Measurements from ENCODE around the gene RAET1E. TPM values are rescaled to one million over a fixed set of nuclear protein-coding genes. Genes with fewer than 3 reads are reported as not detected.

RAET1E gene
- total RNA-seq, 1 donor from 2014 or later = 27.5 TPM

DNA sequence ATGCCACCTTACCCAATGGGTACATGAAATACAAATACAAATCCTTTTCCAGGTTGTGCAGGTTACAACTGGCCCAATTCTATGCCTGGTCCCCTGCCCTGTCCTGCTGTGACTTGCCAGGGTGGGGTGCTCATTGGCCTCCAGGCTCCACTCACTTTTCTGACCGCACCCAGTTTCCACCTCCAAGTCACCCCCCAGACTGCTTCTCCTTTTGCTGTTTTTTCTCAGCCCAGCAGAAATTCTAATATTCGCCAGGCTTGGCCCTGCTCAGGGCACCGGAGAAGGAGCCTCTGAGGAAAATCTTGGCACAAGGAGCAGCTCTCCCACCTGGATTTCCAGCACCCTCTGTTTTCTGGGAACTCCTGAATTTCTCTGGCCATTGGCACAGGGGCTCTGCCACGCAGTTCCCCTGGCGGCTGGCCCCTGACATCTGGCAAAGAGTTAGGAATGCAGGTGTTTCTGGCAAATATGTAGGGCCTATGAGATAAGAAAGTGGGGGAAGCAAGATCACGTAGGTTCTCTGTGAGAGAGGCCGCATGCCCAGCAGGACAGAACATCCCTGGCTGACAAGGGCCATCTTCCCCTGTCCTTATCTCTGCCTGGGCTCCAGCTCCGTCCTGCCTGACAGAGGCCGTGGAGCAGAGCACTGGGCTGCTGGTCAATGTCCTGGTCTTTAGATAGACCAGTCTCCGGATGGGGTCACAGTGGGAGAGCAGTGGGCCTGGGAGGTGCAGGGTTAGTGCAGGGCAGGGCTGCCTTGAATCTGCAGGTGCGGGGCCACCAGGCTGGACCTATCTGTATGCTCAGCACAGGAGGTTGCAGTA, 2.9 kb upstream of the RAET1E start:
- no peaks in the 10 kb centered on the region for H3K27me3 ChIP-seq
- no peaks in the 10 kb centered on the region for H3K36me3 ChIP-seq
- TF ChIP-seq, protein P1, sequence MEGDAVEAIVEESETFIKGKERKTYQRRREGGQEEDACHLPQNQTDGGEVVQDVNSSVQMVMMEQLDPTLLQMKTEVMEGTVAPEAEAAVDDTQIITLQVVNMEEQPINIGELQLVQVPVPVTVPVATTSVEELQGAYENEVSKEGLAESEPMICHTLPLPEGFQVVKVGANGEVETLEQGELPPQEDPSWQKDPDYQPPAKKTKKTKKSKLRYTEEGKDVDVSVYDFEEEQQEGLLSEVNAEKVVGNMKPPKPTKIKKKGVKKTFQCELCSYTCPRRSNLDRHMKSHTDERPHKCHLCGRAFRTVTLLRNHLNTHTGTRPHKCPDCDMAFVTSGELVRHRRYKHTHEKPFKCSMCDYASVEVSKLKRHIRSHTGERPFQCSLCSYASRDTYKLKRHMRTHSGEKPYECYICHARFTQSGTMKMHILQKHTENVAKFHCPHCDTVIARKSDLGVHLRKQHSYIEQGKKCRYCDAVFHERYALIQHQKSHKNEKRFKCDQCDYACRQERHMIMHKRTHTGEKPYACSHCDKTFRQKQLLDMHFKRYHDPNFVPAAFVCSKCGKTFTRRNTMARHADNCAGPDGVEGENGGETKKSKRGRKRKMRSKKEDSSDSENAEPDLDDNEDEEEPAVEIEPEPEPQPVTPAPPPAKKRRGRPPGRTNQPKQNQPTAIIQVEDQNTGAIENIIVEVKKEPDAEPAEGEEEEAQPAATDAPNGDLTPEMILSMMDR (IDR thresholded peaks at IDR 0.05) = no peak
- peak in 1 of 2 donors; percentile 55 for TF ChIP-seq POLR2AphosphoS5 (IDR thresholded peaks at IDR 0.05; ENCODE audit: insufficient read depth in 1 of 2, low read depth in 1 of 2)
- TF ChIP-seq POLR2A (IDR thresholded peaks at IDR 0.05) = no peak
- no peak for DNase-seq (ENCODE audit: extremely low spot score in 2 of 2)
- no peak overlapping the region for H3K4me3 ChIP-seq
- H3K4me1 ChIP-seq = peaks cover 33% of the 10 kb centered on the region
- intact Hi-C loops (cut with DNase I) = no loop called here
- peak overlapping the region; percentile 57 for H3K27ac ChIP-seq
- no peaks in the 10 kb centered on the region for H3K9me3 ChIP-seq

DNA sequence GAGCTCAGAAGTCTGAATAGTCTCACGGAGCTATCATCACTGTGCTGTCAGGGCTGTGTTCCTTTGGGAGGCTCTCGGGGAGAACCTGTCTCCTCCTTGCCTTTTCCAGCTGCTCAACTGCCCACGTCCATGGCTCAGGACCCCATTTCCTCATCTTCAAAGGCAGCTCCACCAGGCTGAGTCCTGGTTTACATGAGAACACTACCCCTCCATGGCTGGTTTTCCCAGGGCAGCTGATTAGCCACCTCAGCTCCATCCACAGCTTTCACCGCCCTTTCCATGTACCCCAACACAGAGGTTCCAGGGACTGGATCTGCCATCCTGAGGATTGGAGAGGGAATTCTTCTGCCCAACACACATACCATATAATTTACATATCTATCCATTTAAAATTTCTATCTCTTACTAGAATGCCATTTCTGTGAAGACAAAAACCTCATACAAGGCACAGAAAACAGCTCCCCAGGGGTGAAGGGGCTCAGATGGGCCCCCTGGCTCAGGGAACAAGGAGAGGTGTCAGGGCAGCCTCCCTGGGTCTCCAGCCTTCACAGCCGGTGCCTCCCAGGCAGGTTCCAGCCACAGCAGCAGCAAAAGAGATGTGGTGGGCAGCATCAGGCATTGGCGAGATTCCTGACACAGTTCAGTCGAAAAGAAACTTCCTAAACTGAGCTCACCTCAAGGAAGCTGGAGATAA, 2.2 kb upstream of the RAET1E start:
- Histone ChIP-seq H3K4me1 (peaks cover 40% of the 10 kb centered on the region), H3K27ac (peak overlapping the region; percentile 57)
- no peak for DNase-seq (ENCODE audit: extremely low spot score in 2 of 2)

DNA sequence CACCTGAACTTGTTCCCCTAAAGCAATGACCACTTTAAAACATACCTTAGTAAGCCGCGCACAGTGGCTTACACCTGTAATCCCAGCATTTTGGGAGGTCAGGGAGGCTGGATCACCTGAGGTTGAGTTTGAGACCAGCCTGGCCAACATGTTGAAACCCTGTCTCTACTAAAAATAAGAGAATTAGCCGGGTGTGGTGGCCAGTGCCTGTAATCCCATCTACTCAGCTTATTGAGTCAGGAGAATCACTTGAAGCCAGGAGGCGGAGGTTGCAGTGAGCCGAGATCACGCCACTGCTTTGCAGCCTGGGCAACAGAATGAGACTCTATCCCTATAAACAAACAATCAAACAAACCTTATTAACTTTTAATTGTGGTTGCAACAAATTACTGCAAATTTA, 1.6 kb upstream of the RAET1E start:
- Histone ChIP-seq H3K4me3 (no peak overlapping the region), H3K36me3 (no peaks in the 10 kb centered on the region), H3K27me3 (no peaks in the 10 kb centered on the region), H3K9me3 (no peaks in the 10 kb centered on the region), H3K4me1 (peaks cover 46% of the 10 kb centered on the region), H3K27ac (peak overlapping the region; percentile 73)
- intact Hi-C loops (cut with DNase I) = no loop called here
- DNase-seq (ENCODE audit: extremely low spot score in 2 of 2) = peak in 1 of 2 donors; percentile 67
- TF ChIP-seq POLR2AphosphoS5 (IDR thresholded peaks at IDR 0.05; ENCODE audit: insufficient read depth in 1 of 2, low read depth in 1 of 2) (peak in 1 of 2 donors; percentile 54), POLR2A (IDR thresholded peaks at IDR 0.05) (no peak)
- TF ChIP-seq, protein P1 (IDR thresholded peaks at IDR 0.05) = no peak

More for the DNA sequence above, 2.2 kb upstream of the RAET1E start:
- TF ChIP-seq POLR2A (IDR thresholded peaks at IDR 0.05) (no peak), POLR2AphosphoS5 (IDR thresholded peaks at IDR 0.05; ENCODE audit: insufficient read depth in 1 of 2, low read depth in 1 of 2) (no peak)
- TF ChIP-seq, protein P1 (IDR thresholded peaks at IDR 0.05) = no peak
- Histone ChIP-seq H3K27me3 (no peaks in the 10 kb centered on the region), H3K9me3 (no peaks in the 10 kb centered on the region), H3K4me3 (no peak overlapping the region), H3K36me3 (no peaks in the 10 kb centered on the region)
- intact Hi-C loops (cut with DNase I) = no loop called here

DNA sequence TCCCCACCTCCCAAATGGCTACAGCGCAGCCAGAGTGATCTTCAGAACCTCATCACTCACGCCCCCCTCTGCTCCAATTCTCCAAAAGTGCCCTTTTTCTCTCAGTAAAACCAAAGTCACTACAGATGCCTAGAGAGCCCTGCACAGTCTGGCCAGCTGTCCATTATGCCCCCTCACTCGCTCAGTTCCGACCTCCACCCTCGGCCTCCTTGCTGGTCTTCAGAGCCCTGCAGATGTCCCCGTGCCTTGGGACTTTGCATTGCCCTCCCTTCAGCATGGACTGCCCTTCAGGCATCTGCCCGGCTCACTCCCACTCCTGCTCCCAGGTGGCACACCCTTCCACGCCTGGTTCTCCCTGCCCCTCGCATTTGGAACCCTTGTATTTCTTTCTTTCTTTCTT, 1.1 kb upstream of the RAET1E start:
- H3K27me3 ChIP-seq = no peaks in the 10 kb centered on the region
- peak overlapping the region; percentile 73 for H3K27ac ChIP-seq
- DNase-seq (ENCODE audit: extremely low spot score in 2 of 2) = no peak
- H3K4me3 ChIP-seq = no peak overlapping the region
- intact Hi-C loops (cut with DNase I) = no loop called here
- TF ChIP-seq POLR2A (IDR thresholded peaks at IDR 0.05) (no peak), POLR2AphosphoS5 (IDR thresholded peaks at IDR 0.05; ENCODE audit: insufficient read depth in 1 of 2, low read depth in 1 of 2) (no peak)
- TF ChIP-seq, protein P1 (IDR thresholded peaks at IDR 0.05) = no peak
- H3K36me3 ChIP-seq = no peaks in the 10 kb centered on the region
- H3K9me3 ChIP-seq = no peaks in the 10 kb centered on the region
- H3K4me1 ChIP-seq = peaks cover 51% of the 10 kb centered on the region
